ENCODE measurements around the gene MS4A8. TPM values are rescaled to one million over a fixed set of nuclear protein-coding genes. Genes with fewer than 3 reads are reported as not detected.

Gene MS4A8
- total and polyA plus RNA-seq, 2 experiments from 2014 or later: not detected

- no peak overlapping the region for H3K9ac ChIP-seq
- H3K9me2 ChIP-seq (ENCODE audit: insufficient read depth): no peaks in the 10 kb centered on the region
- 36 to 39% methylated on average over 8 of the region's 8 CpGs for WGBS, 2 experiments (ENCODE audit: low coverage in 1 of 2, low lambda C conversion rate in 2 of 2, missing lambda C conversion rate in 2 of 2)
- no peak overlapping the region for H3K4me2 ChIP-seq (ENCODE audit: unreplicated experiment)
- H3K9me3 ChIP-seq (ENCODE audit: low read depth): no peaks in the 10 kb centered on the region
- H3K27me3 ChIP-seq (replicated peaks; ENCODE audit: insufficient read depth): peaks cover 4% of the 10 kb centered on the region
- in situ Hi-C loops (cut with MboI): no loop called here
- no peak overlapping the region for H3K27ac ChIP-seq
- DNase-seq: no peak
- no peak overlapping the region for H2AFZ ChIP-seq
- no peak overlapping the region for H3K4me3 ChIP-seq
- H3K36me3 ChIP-seq (ENCODE audit: low read depth): no peaks in the 10 kb centered on the region
- no peaks in the 10 kb centered on the region for H3F3A ChIP-seq (ENCODE audit: insufficient read depth)
- no peaks in the 10 kb centered on the region for H4K20me1 ChIP-seq (ENCODE audit: insufficient read depth)
- no peak for TF ChIP-seq EZH2 (IDR thresholded peaks at IDR 0.05; ENCODE audit: insufficient read depth, poor library complexity, severe bottlenecking)
- no peak for TF ChIP-seq EZH2phosphoT487 (IDR thresholded peaks at IDR 0.05; ENCODE audit: insufficient read depth, low read depth)
- H3K4me1 ChIP-seq (ENCODE audit: insufficient read depth): no peaks in the 10 kb centered on the region
- H3K79me2 ChIP-seq (ENCODE audit: insufficient read depth): no peaks in the 10 kb centered on the region
Measured at GRCh38 chr11:60748821-60749220, 49.4 kb downstream of the MS4A8 start.

- in situ Hi-C loops (cut with MboI): no loop called here
- H3K79me2 ChIP-seq (ENCODE audit: insufficient read depth): no peaks in the 10 kb centered on the region
- no peaks in the 10 kb centered on the region for H3K36me3 ChIP-seq (ENCODE audit: low read depth)
- H3K27ac ChIP-seq: no peak overlapping the region
- H3K27me3 ChIP-seq (replicated peaks; ENCODE audit: insufficient read depth): peaks cover 6% of the 10 kb centered on the region
- no peak overlapping the region for H2AFZ ChIP-seq
- H3F3A ChIP-seq (ENCODE audit: insufficient read depth): no peaks in the 10 kb centered on the region
- H4K20me1 ChIP-seq (ENCODE audit: insufficient read depth): no peaks in the 10 kb centered on the region
- no peak for DNase-seq
- H3K4me3 ChIP-seq: no peak overlapping the region
- no peaks in the 10 kb centered on the region for H3K4me1 ChIP-seq (ENCODE audit: insufficient read depth)
- WGBS, 2 experiments (ENCODE audit: low coverage in 1 of 2, low lambda C conversion rate in 2 of 2, missing lambda C conversion rate in 2 of 2): 19 to 23% methylated on average over 3 of the region's 3 CpGs
- H3K9me3 ChIP-seq (ENCODE audit: low read depth): no peaks in the 10 kb centered on the region
- no peak overlapping the region for H3K4me2 ChIP-seq (ENCODE audit: unreplicated experiment)
- H3K9me2 ChIP-seq (ENCODE audit: insufficient read depth): no peaks in the 10 kb centered on the region
- no peak overlapping the region for H3K9ac ChIP-seq
- TF ChIP-seq EZH2 (IDR thresholded peaks at IDR 0.05; ENCODE audit: insufficient read depth, poor library complexity, severe bottlenecking): no peak
- TF ChIP-seq EZH2phosphoT487 (IDR thresholded peaks at IDR 0.05; ENCODE audit: insufficient read depth, low read depth): no peak
Measured at GRCh38 chr11:60750911-60751310, 51.5 kb downstream of the MS4A8 start.

GRCh38 chr11:60753309-60753708 lies 53.9 kb downstream of the MS4A8 start:
- in situ Hi-C loops (cut with MboI): no loop called here
- H3K36me3 ChIP-seq (ENCODE audit: low read depth): no peaks in the 10 kb centered on the region

GRCh38 chr11:60754887-60755286 lies 55.5 kb downstream of the MS4A8 start:
- WGBS, 2 experiments (ENCODE audit: low coverage in 1 of 2, low lambda C conversion rate in 2 of 2, missing lambda C conversion rate in 2 of 2): 39 to 45% methylated on average over 6 of the region's 6 CpGs
- in situ Hi-C loops (cut with MboI): no loop called here

More at GRCh38 chr11:60753309-60753708, 53.9 kb downstream of the MS4A8 start:
- no peaks in the 10 kb centered on the region for H3K4me1 ChIP-seq (ENCODE audit: insufficient read depth)
- no peaks in the 10 kb centered on the region for H3K79me2 ChIP-seq (ENCODE audit: insufficient read depth)
- TF ChIP-seq EZH2 (IDR thresholded peaks at IDR 0.05; ENCODE audit: insufficient read depth, poor library complexity, severe bottlenecking) (no peak), EZH2phosphoT487 (IDR thresholded peaks at IDR 0.05; ENCODE audit: insufficient read depth, low read depth) (no peak)
- no peak overlapping the region for H3K4me2 ChIP-seq (ENCODE audit: unreplicated experiment)
- peaks cover 30% of the 10 kb centered on the region for H3K27me3 ChIP-seq (replicated peaks; ENCODE audit: insufficient read depth)
- H3K9ac ChIP-seq: no peak overlapping the region
- H3F3A ChIP-seq (ENCODE audit: insufficient read depth): no peaks in the 10 kb centered on the region
- no peak overlapping the region for H3K27ac ChIP-seq
- H4K20me1 ChIP-seq (ENCODE audit: insufficient read depth): no peaks in the 10 kb centered on the region
- WGBS, 2 experiments (ENCODE audit: low coverage in 1 of 2, low lambda C conversion rate in 2 of 2, missing lambda C conversion rate in 2 of 2): 36 to 37% methylated on average over 4 of the region's 4 CpGs
- no peaks in the 10 kb centered on the region for H3K9me3 ChIP-seq (ENCODE audit: low read depth)
- H3K4me3 ChIP-seq: no peak overlapping the region
- no peaks in the 10 kb centered on the region for H3K9me2 ChIP-seq (ENCODE audit: insufficient read depth)
- H2AFZ ChIP-seq: no peak overlapping the region
- DNase-seq: no peak

More at GRCh38 chr11:60754887-60755286, 55.5 kb downstream of the MS4A8 start:
- Histone ChIP-seq H2AFZ (no peak overlapping the region), H3K27ac (no peak overlapping the region), H3K36me3 (ENCODE audit: low read depth) (no peaks in the 10 kb centered on the region), H4K20me1 (ENCODE audit: insufficient read depth) (no peaks in the 10 kb centered on the region), H3K9ac (no peak overlapping the region), H3K4me1 (ENCODE audit: insufficient read depth) (no peaks in the 10 kb centered on the region), H3K79me2 (ENCODE audit: insufficient read depth) (no peaks in the 10 kb centered on the region), H3F3A (ENCODE audit: insufficient read depth) (no peaks in the 10 kb centered on the region), H3K4me2 (ENCODE audit: unreplicated experiment) (no peak overlapping the region), H3K27me3 (replicated peaks; ENCODE audit: insufficient read depth) (peaks cover 40% of the 10 kb centered on the region), H3K9me2 (ENCODE audit: insufficient read depth) (no peaks in the 10 kb centered on the region), H3K4me3 (no peak overlapping the region), H3K9me3 (ENCODE audit: low read depth) (no peaks in the 10 kb centered on the region)
- TF ChIP-seq EZH2 (IDR thresholded peaks at IDR 0.05; ENCODE audit: insufficient read depth, poor library complexity, severe bottlenecking) (no peak), EZH2phosphoT487 (IDR thresholded peaks at IDR 0.05; ENCODE audit: insufficient read depth, low read depth) (no peak)
- DNase-seq: no peak
